IMR-90 (cell line): ENCODE results near the gene PEF1. TPM values are rescaled to one million over a fixed set of nuclear protein-coding genes. Genes with fewer than 3 reads are reported as not detected.

Experiments
- ATAC-seq: fragments of 200-7000 bp; cut with Tn5 transposase; 2 replicates; pipeline ENCODE4 v1.9.1; 2020; ENCODE audit warnings: low read depth, mild to moderate bottlenecking, moderate library complexity
- BruUV-seq: library from RNA; stranded (reverse); fragments of 400-500 nt; replicated peaks from 2 replicates; lab custom pipeline; 2021; lab: Mats Ljungman, UMichigan
- CTCF ChIA-PET: fragments of 300-600 bp; formaldehyde crosslinking; extraction: SDS; loops from one replicate; lab custom pipeline; 2021; ENCODE audit warnings: antibody characterized with exemption; lab: Yijun Ruan, JAX
- POLR2A ChIA-PET: fragments of 300-600 bp; sonication (Branson Sonifier 250); formaldehyde crosslinking; loops from one replicate; lab custom pipeline; 2022; ENCODE audit warnings: antibody characterized with exemption; ENCODE audit not compliant: unreplicated experiment; lab: Charles Lee
- DNase-seq: peaks from one replicate; pipeline ENCODE4 v3.0.0; 2013
- H2AFZ ChIP-seq: replicated peaks from 2 replicates; pipeline ENCODE3; 2013; ENCODE audit warnings: low read length, mild to moderate bottlenecking; ENCODE audit not compliant: poor library complexity
- H2AK5ac ChIP-seq: 2 replicates; pipeline ENCODE4 v1.6.1; 2013; ENCODE audit warnings: low read depth, low read length, inconsistent platforms
- H2AK9ac ChIP-seq: replicated peaks from 2 replicates; pipeline ENCODE3; 2013; ENCODE audit warnings: mild to moderate bottlenecking, low read depth, low read length, moderate library complexity; ENCODE audit not compliant: poor library complexity
- H2BK120ac ChIP-seq: 2 replicates; pipeline ENCODE4 v1.6.1; 2013; ENCODE audit warnings: low read depth, low read length, inconsistent platforms
- H2BK15ac ChIP-seq: 3 replicates; pipeline ENCODE4 v1.6.1; 2013; ENCODE audit warnings: low read depth, low read length, inconsistent platforms
- H2BK20ac ChIP-seq: 2 replicates; pipeline ENCODE4 v1.6.1; 2013; ENCODE audit warnings: low read depth, mild to moderate bottlenecking, inconsistent platforms, low read length, moderate library complexity
- H2BK5ac ChIP-seq: 2 replicates; pipeline ENCODE4 v1.6.1; 2013; ENCODE audit warnings: mild to moderate bottlenecking, low read depth, low read length, inconsistent platforms; ENCODE audit not compliant: poor library complexity, severe bottlenecking
- H3K14ac ChIP-seq: replicated peaks from 2 replicates; pipeline ENCODE4 v1.6.1; 2013; ENCODE audit warnings: low read depth, low read length, inconsistent platforms
- H3K18ac ChIP-seq: 2 replicates; pipeline ENCODE4 v1.6.1; 2013; ENCODE audit warnings: low read depth, low read length, control low read depth
- H3K23ac ChIP-seq: 2 replicates; pipeline ENCODE4 v1.6.1; 2013; ENCODE audit warnings: low read depth, low read length, inconsistent platforms
- H3K27ac ChIP-seq: 2 replicates; pipeline ENCODE4 v1.5.1; 2013; ENCODE audit warnings: mild to moderate bottlenecking, control low read depth, low read length; ENCODE audit not compliant: insufficient read depth
- H3K27me3 ChIP-seq: 2 replicates; pipeline ENCODE4 v1.6.1; 2013; ENCODE audit warnings: low read length; ENCODE audit not compliant: control insufficient read depth, insufficient read depth
- H3K36me3 ChIP-seq: 2 replicates; pipeline ENCODE4 v1.6.1; 2013; ENCODE audit warnings: low read length, mixed read lengths; ENCODE audit not compliant: control insufficient read depth, insufficient read depth
- H3K4ac ChIP-seq: 2 replicates; pipeline ENCODE4 v1.6.1; 2013; ENCODE audit warnings: low read depth, low read length, inconsistent platforms
- H3K4me1 ChIP-seq: 2 replicates; pipeline ENCODE4 v1.6.1; 2013; ENCODE audit warnings: low read length, mixed read lengths; ENCODE audit not compliant: control insufficient read depth, insufficient read depth
- H3K4me2 ChIP-seq: 2 replicates; pipeline ENCODE4 v1.6.1; 2013; ENCODE audit warnings: low read depth, mild to moderate bottlenecking, control low read depth, low read length, moderate library complexity
- H3K4me3 ChIP-seq: 2 replicates; pipeline ENCODE4 v1.5.1; 2013; ENCODE audit warnings: low read depth, mild to moderate bottlenecking, control low read depth, low read length, moderate library complexity; ENCODE audit not compliant: insufficient read depth
- H3K56ac ChIP-seq: 2 replicates; pipeline ENCODE4 v1.6.1; 2013; ENCODE audit warnings: low read length, inconsistent platforms; ENCODE audit not compliant: insufficient read depth; ENCODE audit errors: extremely low read depth
- H3K79me1 ChIP-seq, 2 experiments: 2 replicates each; pipeline ENCODE4 v1.6.1; 2013; ENCODE audit warnings: low read length in 2 of 2, inconsistent platforms in 1 of 2, low read depth in 1 of 2
- H3K9ac ChIP-seq: 2 replicates; pipeline ENCODE4 v1.6.1; 2013; ENCODE audit warnings: low read depth, low read length, control low read depth
- H3K9me1 ChIP-seq: 2 replicates; pipeline ENCODE4 v1.6.1; 2013; ENCODE audit warnings: low read length, inconsistent platforms; ENCODE audit not compliant: insufficient read depth
- H3K9me3 ChIP-seq: 2 replicates; pipeline ENCODE4 v1.6.1; 2013; ENCODE audit warnings: low read length; ENCODE audit not compliant: control insufficient read depth, insufficient read depth
- H4K20me1 ChIP-seq: 2 replicates; pipeline ENCODE4 v1.6.1; 2013; ENCODE audit warnings: low read length, inconsistent platforms; ENCODE audit not compliant: insufficient read depth
- H4K5ac ChIP-seq: 2 replicates; pipeline ENCODE4 v1.6.1; 2013; ENCODE audit warnings: mild to moderate bottlenecking, low read depth, low read length, control low read depth
- H4K8ac ChIP-seq, 2 experiments: 2 replicates each; pipeline ENCODE4 v1.6.1; 2013; ENCODE audit warnings: low read depth in 2 of 2, low read length in 2 of 2, control low read depth in 1 of 2, inconsistent platforms in 1 of 2
- H4K91ac ChIP-seq: 2 replicates; pipeline ENCODE4 v1.6.1; 2013; ENCODE audit warnings: low read depth, low read length, inconsistent platforms; ENCODE audit not compliant: insufficient read depth
- CHD1 ChIP-seq: IDR thresholded peaks from 2 replicates; pipeline ENCODE4 v1.6.1; 2012; ENCODE audit warnings: low read depth, low read length, improper control_type of control experiment
- CTCF ChIP-seq: conservative IDR thresholded peaks from 2 replicates; pipeline ENCODE4 v1.5.1; 2012; ENCODE audit warnings: mild to moderate bottlenecking, low read depth, low read length, improper control_type of control experiment
- FOS ChIP-seq: fragments of 150-350 bp; IDR thresholded peaks from 2 replicates; pipeline ENCODE4 v1.6.1; 2016; ENCODE audit warnings: low read depth, low read length
- MAFK ChIP-seq: IDR thresholded peaks from 2 replicates; pipeline ENCODE4 v1.6.1; 2012; ENCODE audit warnings: low read depth, low read length, improper control_type of control experiment
- MAZ ChIP-seq: IDR thresholded peaks from 2 replicates; pipeline ENCODE4 v1.6.1; 2012; ENCODE audit warnings: low read depth, mild to moderate bottlenecking, low read length, improper control_type of control experiment, moderate library complexity, borderline replicate concordance
- MXI1 ChIP-seq: IDR thresholded peaks from 2 replicates; pipeline ENCODE4 v1.6.1; 2012; ENCODE audit warnings: low read depth, mild to moderate bottlenecking, low read length, moderate library complexity, borderline replicate concordance
- NFE2L2 ChIP-seq: fragments of 150-350 bp; IDR thresholded peaks from 2 replicates; pipeline ENCODE4 v1.6.1; 2016; ENCODE audit warnings: low read depth, mild to moderate bottlenecking, low read length
- POLR2A ChIP-seq: IDR thresholded peaks from 2 replicates; pipeline ENCODE4 v1.6.1; 2012; ENCODE audit warnings: mild to moderate bottlenecking, low read depth, low read length
- RAD21 ChIP-seq: IDR thresholded peaks from 2 replicates; pipeline ENCODE4 v1.6.1; 2012; ENCODE audit warnings: low read length, improper control_type of control experiment
- RCOR1 ChIP-seq: IDR thresholded peaks from 2 replicates; pipeline ENCODE4 v1.6.1; 2012; ENCODE audit warnings: mild to moderate bottlenecking, low read length, improper control_type of control experiment; ENCODE audit not compliant: insufficient replicate concordance
- RFX5 ChIP-seq: IDR thresholded peaks from 2 replicates; pipeline ENCODE4 v1.8.0; 2012; ENCODE audit warnings: low read depth, mild to moderate bottlenecking, low read length, moderate library complexity
- SMC3 ChIP-seq: fragments of 150-350 bp; IDR thresholded peaks from 2 replicates; pipeline ENCODE4 v1.6.1; 2016; ENCODE audit warnings: low read depth, mild to moderate bottlenecking, antibody characterized with exemption, low read length, moderate library complexity
- USF2 ChIP-seq: fragments of 150-350 bp; IDR thresholded peaks from 2 replicates; pipeline ENCODE4 v1.6.1; 2017; ENCODE audit warnings: mild to moderate bottlenecking, antibody characterized with exemption, low read length, low read depth
- WGBS, 2 experiments: methylation state at CpG; one replicate each; pipeline versions ENCODE4 v1.1.5 to v1.1.7; 2013; ENCODE audit warnings: missing lambda C conversion rate in 2 of 2; ENCODE audit not compliant: insufficient read length in 1 of 2; ENCODE audit errors: extremely low coverage in 2 of 2; 5-methylcytosine and 5-hydroxymethylcytosine counted together
- dilution Hi-C: fragments of 300-500 bp; cut with HindIII; formaldehyde crosslinking; loops from one replicate; pipeline ENCODE4 v1.14.3; 2018; ENCODE audit warnings: low sequenced_read_pairs; ENCODE audit not compliant: unreplicated experiment
- in situ Hi-C: fragments of 300-500 bp; cut with MboI; formaldehyde crosslinking; loops from 3 replicates; pipeline ENCODE4 v1.14.3; 2019; ENCODE audit warnings: low sequenced_read_pairs, inconsistent platforms, mixed read lengths
- intact Hi-C: fragments of 100-400 bp; cut with micrococcal nuclease; formaldehyde crosslinking; loops from 2 replicates; pipeline ENCODE4 v1.10.0; 2022
- polyA plus RNA-seq, 3 experiments: library from polyadenylated mRNA; depleted of rRNA; stranded (reverse); fragments of >200 nt; gene quantifications; 2 replicates each; pipeline ENCODE4 v1.2.3, GENCODE V29; 2012; ENCODE audit warnings: low replicate concordance in 1 of 3
- total RNA-seq: library from RNA; depleted of rRNA; stranded (reverse); fragments of >200 nt; gene quantifications from 2 replicates; pipeline ENCODE4 v1.2.3, GENCODE V29; 2012
- TF ChIP-seq, protein P1 (sequence below): fragments of 150-350 bp; IDR thresholded peaks from 2 replicates; pipeline ENCODE4 v1.6.1; 2016; ENCODE audit warnings: low read depth, mild to moderate bottlenecking, low read length, moderate library complexity, borderline replicate concordance

The PEF1 gene
- total and polyA plus RNA-seq, 2 of the 4 experiments (the other 2 are of a cell fraction), result 84.2 to 104 TPM

DNA sequence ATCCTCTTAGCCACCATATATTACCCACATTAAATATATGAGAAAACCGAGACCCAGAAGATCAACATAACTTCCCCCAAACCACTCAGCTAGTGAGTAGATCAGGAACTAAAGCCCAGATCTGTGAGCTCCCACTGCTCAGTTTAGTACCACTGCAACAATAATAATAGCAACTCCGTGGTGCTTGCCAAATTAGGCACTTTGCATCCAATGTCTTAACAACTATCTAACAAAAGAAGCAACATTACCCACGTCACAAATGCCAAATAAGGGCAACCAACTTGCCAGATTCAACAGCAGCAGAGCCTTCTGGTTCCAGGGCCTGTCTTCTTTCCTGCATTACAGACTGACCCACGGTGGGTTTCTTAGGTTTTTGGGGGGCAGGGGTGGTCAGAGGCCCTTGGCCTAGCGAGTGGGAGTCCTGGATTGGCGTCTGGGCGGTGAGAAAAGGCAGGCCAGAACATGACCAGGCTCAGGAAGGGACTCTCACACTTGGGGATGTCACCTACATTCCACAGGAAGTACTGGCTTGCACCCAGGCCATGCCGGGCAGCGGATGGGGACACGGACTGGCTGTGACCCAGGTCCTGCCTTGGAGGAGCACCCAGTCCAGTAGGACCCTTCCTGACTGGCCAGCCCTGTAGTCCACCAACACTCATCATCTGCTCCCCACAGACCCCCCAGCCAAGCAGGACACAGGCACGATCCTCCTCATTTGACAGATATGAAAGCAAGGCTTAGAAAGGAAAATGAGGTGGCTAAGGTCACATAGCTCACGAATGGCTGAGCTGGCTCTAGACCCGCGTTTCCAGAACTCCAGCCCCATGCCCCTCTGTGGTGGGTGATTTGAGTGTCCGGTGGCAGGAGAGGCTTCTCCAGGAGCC, 22.6 kb downstream of the PEF1 start:
- no peak for DNase-seq
- Histone ChIP-seq H4K20me1 (0 out of 2 replicates have a peak, but pooled peaks cover 10% of the 10 kb centered on the region), H2AK5ac (no peak overlapping the region), H3K9me3 (no peaks in the 10 kb centered on the region), H3K27me3 (peaks cover 16% of the 10 kb centered on the region), H3K9me1 (0 out of 2 replicates have a peak, but pooled peaks cover 9% of the 10 kb centered on the region), H3K4me2 (no peak overlapping the region), H3K18ac (no peak overlapping the region), H2AFZ (no peak overlapping the region), H2AK9ac (no peak overlapping the region), H3K4me1 (peaks cover 8% of the 10 kb centered on the region), H4K91ac (no peak overlapping the region), H3K27ac (no peak overlapping the region), H3K4ac (no peak overlapping the region), H2BK15ac (no peak overlapping the region), H4K8ac (no peak overlapping the region), H3K56ac (no peak overlapping the region), H3K23ac (no peak overlapping the region), H3K4me3 (no peak overlapping the region), H3K79me1 (no peaks in the 10 kb centered on the region), H4K5ac (no peak overlapping the region), H2BK20ac (no peak overlapping the region), H3K14ac (no peak overlapping the region), H3K9ac (no peak overlapping the region), H3K36me3 (no peaks in the 10 kb centered on the region), H2BK120ac (no peak overlapping the region), H2BK5ac (no peak overlapping the region)
- ChIA-PET CTCF (interaction anchor here (1.3 kb wide), 1 partner anchor 10 kb away, joined by 3 read pairs; no protein-coding TSS in a partner anchor), POLR2A (interaction anchor here (0.6 kb wide), 1 partner anchor 9 kb away, joined by 3 read pairs; no protein-coding TSS in a partner anchor)
- no TSS peak for BruUV-seq
- in situ Hi-C loops, result no loop called here
- 57% methylated on average over 1 of the region's 15 CpGs; no CpG with 5 or more reads in 1 of the 2 experiments for WGBS, 2 experiments
- intact Hi-C loops, result loop anchor here (1.0 kb wide), 1 partner anchor 56 kb away; no protein-coding TSS in a partner anchor
- dilution Hi-C loops, result no loop called here
- no peak for ATAC-seq
- TF ChIP-seq MAZ (no peak), CTCF (no peak), RAD21 (no peak), USF2 (no peak), MXI1 (no peak), RCOR1 (no peak), FOS (no peak), POLR2A (no peak), CHD1 (no peak), NFE2L2 (no peak), RFX5 (no peak), MAFK (no peak), SMC3 (no peak)
- TF ChIP-seq, protein P1, sequence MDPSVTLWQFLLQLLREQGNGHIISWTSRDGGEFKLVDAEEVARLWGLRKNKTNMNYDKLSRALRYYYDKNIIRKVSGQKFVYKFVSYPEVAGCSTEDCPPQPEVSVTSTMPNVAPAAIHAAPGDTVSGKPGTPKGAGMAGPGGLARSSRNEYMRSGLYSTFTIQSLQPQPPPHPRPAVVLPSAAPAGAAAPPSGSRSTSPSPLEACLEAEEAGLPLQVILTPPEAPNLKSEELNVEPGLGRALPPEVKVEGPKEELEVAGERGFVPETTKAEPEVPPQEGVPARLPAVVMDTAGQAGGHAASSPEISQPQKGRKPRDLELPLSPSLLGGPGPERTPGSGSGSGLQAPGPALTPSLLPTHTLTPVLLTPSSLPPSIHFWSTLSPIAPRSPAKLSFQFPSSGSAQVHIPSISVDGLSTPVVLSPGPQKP, result no peak
